HepG2 (cell line): Measurements from ENCODE around the gene EOLA2. TPM values are rescaled to one million over a fixed set of nuclear protein-coding genes. Genes with fewer than 3 reads are reported as not detected.
"Not testable (repeated sequence)": the region's sequence is repeated elsewhere in the genome, so short reads cannot be mapped to it uniquely, and the experiment has no call there.

ENCODE experiments used
- ATAC-seq: fragments of 200-7000 bp; cut with Tn5 transposase; 3 replicates; pipeline ENCODE4 v1.9.1; 2020; ENCODE audit warnings: mild to moderate bottlenecking, moderate library complexity
- BruUV-seq: library from RNA; stranded (reverse); fragments of 400-500 nt; replicated peaks from 2 replicates; lab custom pipeline; 2021; lab: Mats Ljungman, UMichigan
- CTCF ChIA-PET: fragments of 300-600 bp; formaldehyde crosslinking; extraction: SDS; loops from one replicate; lab custom pipeline; 2021; ENCODE audit warnings: low total read pairs, inconsistent platforms, low intra/inter-chr PET ratio; lab: Yijun Ruan, JAX
- POLR2A ChIA-PET: fragments of 350-600 bp; sonication (Branson Sonifier 250); formaldehyde crosslinking; loops from one replicate; lab custom pipeline; 2020; ENCODE audit warnings: antibody characterized with exemption, inconsistent platforms; lab: Yijun Ruan, JAX
- DNase-seq: peaks from one replicate; pipeline ENCODE4 v3.0.0-alpha.2; 2015; ENCODE audit warnings: low spot score
- FAIRE-seq: peaks from 3 replicates; lab custom pipeline; 2011; peaks lifted over from hg19 to GRCh38; lab: Jason Lieb, UNC
- H2AFZ ChIP-seq: one replicate; pipeline ENCODE4 v1.6.1; 2011; ENCODE audit warnings: low read length, inconsistent platforms
- H3K27ac ChIP-seq: fragments of 300-600 bp; 3 replicates; pipeline ENCODE4 v1.8.0; 2011; ENCODE audit warnings: mixed run types, mild to moderate bottlenecking, mixed read lengths, low read length, inconsistent platforms; ENCODE audit not compliant: insufficient read depth; ENCODE audit errors: extremely low read length
- H3K27me3 ChIP-seq, 2 experiments: fragments of 200-600 bp in 1 of 2; 2 replicates in 1 of 2; 3 replicates in 1 of 2; pipeline versions ENCODE4 v1.6.0 to v1.8.0; 2011; ENCODE audit warnings: low read length in 2 of 2, mild to moderate bottlenecking in 2 of 2, moderate library complexity in 2 of 2, inconsistent platforms in 1 of 2; ENCODE audit not compliant: insufficient read depth in 2 of 2, control insufficient read depth in 1 of 2
- H3K36me3 ChIP-seq, 2 experiments: fragments of 200-600 bp in 1 of 2; replicated peaks in 1 of 2; 2 replicates in 1 of 2; 3 replicates in 1 of 2; pipeline versions ENCODE4 v1.5.1 to v1.8.0; 2011; ENCODE audit warnings: low read length in 2 of 2, inconsistent platforms in 1 of 2; ENCODE audit not compliant: insufficient read depth in 2 of 2, control insufficient read depth in 1 of 2
- H3K4me1 ChIP-seq: 2 replicates; pipeline ENCODE4 v1.5.1; 2012; ENCODE audit warnings: low read length, inconsistent platforms; ENCODE audit not compliant: insufficient read depth
- H3K4me2 ChIP-seq: 2 replicates; pipeline ENCODE4 v1.6.0; 2011; ENCODE audit warnings: low read depth, low read length, inconsistent platforms
- H3K4me3 ChIP-seq, 3 experiments: fragments of 200-600 bp in 1 of 3; sonication (generic), shearing (Covaris generic) in 1 of 3; replicated peaks in 1 of 3; 2 replicates each; pipeline ENCODE4 v1.5.1; 2011 to 2016; ENCODE audit warnings: low read length in 3 of 3, inconsistent platforms in 2 of 3, low read depth in 2 of 3, mild to moderate bottlenecking in 2 of 3, control low read depth in 1 of 3, mixed read lengths in 1 of 3; ENCODE audit not compliant: insufficient read depth in 1 of 3
- H3K79me2 ChIP-seq: one replicate; pipeline ENCODE4 v1.6.1; 2011; ENCODE audit warnings: low read length, inconsistent platforms; ENCODE audit not compliant: insufficient read depth
- H3K9ac ChIP-seq: 2 replicates; pipeline ENCODE4 v1.6.0; 2011; ENCODE audit warnings: mild to moderate bottlenecking, low read depth, low read length, inconsistent platforms; ENCODE audit not compliant: insufficient read depth
- H3K9me3 ChIP-seq: 2 replicates; pipeline ENCODE4 v1.5.1; 2012; ENCODE audit warnings: mild to moderate bottlenecking, low read length
- H4K20me1 ChIP-seq: 2 replicates; pipeline ENCODE4 v1.6.0; 2011; ENCODE audit warnings: inconsistent platforms, mild to moderate bottlenecking, low read length, moderate library complexity; ENCODE audit not compliant: insufficient read depth
- NONO ChIP-seq, 2 experiments: fragments of 450-650 bp in 1 of 2; sonication (generic) in 1 of 2; formaldehyde crosslinking in 1 of 2; IDR thresholded peaks in 1 of 2; conservative IDR thresholded peaks in 1 of 2; 2 replicates each; pipeline versions ENCODE4 v1.6.1 to v1.8.0; 2017 to 2022; ENCODE audit warnings: mild to moderate bottlenecking in 1 of 2, missing genetic modification reagents in 1 of 2, moderate library complexity in 1 of 2
- ZFY ChIP-seq: sonication (generic); formaldehyde crosslinking; IDR thresholded peaks from 2 replicates; pipeline ENCODE4 v1.4.0; 2020; ENCODE audit warnings: missing genetic modification reagents
- ZNF720 ChIP-seq: sonication (generic); formaldehyde crosslinking; IDR thresholded peaks from 2 replicates; pipeline ENCODE4 v1.4.0; 2020; ENCODE audit warnings: missing genetic modification reagents
- WGBS: methylation state at CpG from one replicate; pipeline ENCODE4 v1.1.6; 2017; ENCODE audit warnings: low lambda C conversion rate; 5-methylcytosine and 5-hydroxymethylcytosine counted together
- in situ Hi-C: cut with HindIII; loops from 2 replicates; pipeline ENCODE4 v1.10.0; 2017; ENCODE audit warnings: low pct_unique_long_range_greater_than_20kb; ENCODE audit not compliant: extremely low pct_ligation_motif_present
- intact Hi-C: fragments of 100-400 bp; cut with micrococcal nuclease; formaldehyde crosslinking; loops from one replicate; pipeline ENCODE4 v1.10.0; 2022; ENCODE audit not compliant: unreplicated experiment
- polyA plus RNA-seq, 8 experiments: library from polyadenylated mRNA; depleted of rRNA in 3 of 8; stranded (reverse) in 7 of 8; unstranded in 1 of 8; fragments of >200 nt; fragmentation: Illumina TruSeq in 4 of 8; extraction: Trizol in 4 of 8; gene quantifications; 2 replicates each; pipeline versions ENCODE4 v1.2.1 to v1.2.3, GENCODE V29; 2011 to 2016; ENCODE audit warnings: low read depth in 4 of 8, missing spikeins in 1 of 8, mixed read lengths in 1 of 8; ENCODE audit not compliant: insufficient read depth in 1 of 8
- total RNA-seq, 5 experiments: library from RNA; depleted of rRNA; stranded (reverse); fragments of >200 nt; fragmentation: Illumina TruSeq; extraction: Trizol; gene quantifications; 2 replicates each; pipeline ENCODE4 v1.2.3, GENCODE V29; 2016; ENCODE audit warnings: low read depth in 1 of 5

The EOLA2 gene
- total and polyA plus RNA-seq, 2 of the 13 experiments (the other 11 are each of a cell fraction or from before 2014, with no cell fraction given), result 20.4 to 22.0 TPM

- TF ChIP-seq NONO (IDR thresholded peaks at IDR 0.05), result no peak
- no peak for TF ChIP-seq NONO (CRISPR knock-in tag; conservative IDR thresholded peaks at IDR 0.05)
- no peak for TF ChIP-seq ZFY (CRISPR knock-in tag)
- TF ChIP-seq ZNF720, result no peak
These were observed 9.7 kb upstream of the EOLA2 start (continued) for GRCh38 chrX:149948016-149948415.

GRCh38 chrX:149946932-149947331 lies 8.6 kb upstream of the EOLA2 start:
- H2AFZ ChIP-seq, CTCF ChIA-PET, H4K20me1 ChIP-seq, H3K4me1 ChIP-seq, intact Hi-C loops, H3K4me2 ChIP-seq, H3K79me2 ChIP-seq, H3K4me3 ChIP-seq, H3K27ac ChIP-seq, H3K36me3 ChIP-seq, H3K9ac ChIP-seq, POLR2A ChIA-PET, in situ Hi-C loops, BruUV-seq, H3K27me3 ChIP-seq, FAIRE-seq, DNase-seq, H3K9me3 ChIP-seq, ATAC-seq: not testable (repeated sequence)
- WGBS, result no CpG with 5 or more reads among the region's 3 CpGs

- H3K36me3 ChIP-seq, DNase-seq, H3K4me2 ChIP-seq, H3K79me2 ChIP-seq, H3K27me3 ChIP-seq, H4K20me1 ChIP-seq, H3K9ac ChIP-seq, H3K27ac ChIP-seq, H2AFZ ChIP-seq, BruUV-seq, CTCF ChIA-PET, H3K4me3 ChIP-seq, FAIRE-seq, H3K9me3 ChIP-seq, in situ Hi-C loops, H3K4me1 ChIP-seq, ATAC-seq, intact Hi-C loops, POLR2A ChIA-PET: not testable (repeated sequence)
- 93% methylated on average over 3 of the region's 9 CpGs for WGBS
These were observed 7.5 kb upstream of the EOLA2 start for GRCh38 chrX:149945820-149946219.

- intact Hi-C loops, H3K4me3 ChIP-seq, H3K9ac ChIP-seq, in situ Hi-C loops, H3K27me3 ChIP-seq, CTCF ChIA-PET, ATAC-seq, FAIRE-seq, H4K20me1 ChIP-seq, H3K79me2 ChIP-seq, H3K36me3 ChIP-seq, H2AFZ ChIP-seq, BruUV-seq, H3K4me2 ChIP-seq, POLR2A ChIA-PET, H3K27ac ChIP-seq, DNase-seq, H3K9me3 ChIP-seq, H3K4me1 ChIP-seq: not testable (repeated sequence)
- WGBS, result 91% methylated on average over 8 of the region's 11 CpGs
These were observed 6.9 kb upstream of the EOLA2 start for GRCh38 chrX:149945087-149945670.
